HL-60 (cell line): ENCODE data around the gene GUCY1A1.

Experiments
- CTCF ChIP-seq: IDR thresholded peaks from one replicate; pipeline ENCODE4 v1.5.1; 2011; ENCODE audit warnings: low read length, control low read depth, inconsistent platforms; ENCODE audit not compliant: insufficient read depth
- POLR2AphosphoS5 ChIP-seq: IDR thresholded peaks from 2 replicates; pipeline ENCODE4 v1.6.1; 2012; ENCODE audit warnings: low read depth

DNA sequence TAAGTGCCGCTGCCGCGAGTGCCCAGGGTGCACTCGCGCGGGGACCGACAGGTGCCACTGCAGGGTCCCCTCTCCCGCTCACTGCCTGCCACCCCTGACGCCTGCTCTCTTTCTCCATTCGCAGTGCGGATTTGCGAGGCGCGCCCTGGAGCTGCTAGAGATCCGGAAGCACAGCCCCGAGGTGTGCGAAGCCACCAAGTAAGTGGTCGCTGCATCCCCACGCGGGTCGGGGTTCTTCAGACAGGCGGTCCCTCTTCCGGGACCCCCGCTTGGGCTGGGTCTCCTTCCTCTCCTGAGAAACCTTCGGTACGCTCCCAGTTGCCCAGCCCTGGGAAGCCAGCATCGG, 547 bp downstream of the GUCY1A1 start:
- no peak for TF ChIP-seq CTCF
- no peak for TF ChIP-seq POLR2AphosphoS5
